ENCODE measurements around the gene BARHL1.

DNA sequence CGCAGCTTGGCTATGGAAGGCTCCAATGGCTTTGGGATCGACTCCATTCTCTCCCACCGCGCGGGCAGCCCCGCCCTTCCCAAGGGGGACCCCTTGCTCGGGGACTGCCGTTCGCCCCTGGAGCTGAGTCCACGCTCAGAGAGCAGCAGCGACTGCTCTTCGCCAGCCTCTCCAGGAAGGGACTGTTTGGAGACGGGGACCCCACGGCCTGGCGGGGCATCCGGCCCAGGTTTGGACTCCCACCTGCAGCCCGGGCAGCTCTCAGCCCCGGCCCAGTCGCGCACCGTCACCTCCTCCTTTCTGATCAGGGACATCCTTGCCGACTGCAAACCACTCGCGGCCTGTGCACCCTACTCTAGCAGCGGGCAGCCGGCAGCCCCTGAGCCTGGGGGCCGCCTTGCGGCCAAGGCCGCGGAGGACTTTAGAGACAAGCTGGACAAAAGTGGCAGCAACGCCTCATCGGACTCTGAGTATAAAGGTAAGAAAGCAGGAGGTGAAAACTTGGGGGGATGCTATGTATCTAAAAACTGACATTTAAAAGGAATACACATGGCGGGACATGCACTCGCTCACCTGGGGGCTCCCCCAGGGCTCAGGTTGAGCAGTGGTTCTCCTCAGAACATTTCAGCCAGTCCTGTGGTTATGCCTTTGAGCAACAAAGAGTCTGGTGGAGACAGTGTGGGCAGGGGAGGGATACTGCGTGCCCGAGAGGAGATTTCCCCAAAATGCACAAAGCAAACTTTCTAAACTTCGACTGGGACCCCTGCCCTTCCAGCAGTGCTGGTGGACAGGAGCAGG lies 579 bp downstream of the BARHL1 start:
- TF ChIP-seq, protein P1, sequence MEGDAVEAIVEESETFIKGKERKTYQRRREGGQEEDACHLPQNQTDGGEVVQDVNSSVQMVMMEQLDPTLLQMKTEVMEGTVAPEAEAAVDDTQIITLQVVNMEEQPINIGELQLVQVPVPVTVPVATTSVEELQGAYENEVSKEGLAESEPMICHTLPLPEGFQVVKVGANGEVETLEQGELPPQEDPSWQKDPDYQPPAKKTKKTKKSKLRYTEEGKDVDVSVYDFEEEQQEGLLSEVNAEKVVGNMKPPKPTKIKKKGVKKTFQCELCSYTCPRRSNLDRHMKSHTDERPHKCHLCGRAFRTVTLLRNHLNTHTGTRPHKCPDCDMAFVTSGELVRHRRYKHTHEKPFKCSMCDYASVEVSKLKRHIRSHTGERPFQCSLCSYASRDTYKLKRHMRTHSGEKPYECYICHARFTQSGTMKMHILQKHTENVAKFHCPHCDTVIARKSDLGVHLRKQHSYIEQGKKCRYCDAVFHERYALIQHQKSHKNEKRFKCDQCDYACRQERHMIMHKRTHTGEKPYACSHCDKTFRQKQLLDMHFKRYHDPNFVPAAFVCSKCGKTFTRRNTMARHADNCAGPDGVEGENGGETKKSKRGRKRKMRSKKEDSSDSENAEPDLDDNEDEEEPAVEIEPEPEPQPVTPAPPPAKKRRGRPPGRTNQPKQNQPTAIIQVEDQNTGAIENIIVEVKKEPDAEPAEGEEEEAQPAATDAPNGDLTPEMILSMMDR (IDR thresholded peaks at IDR 0.05), result no peak
- no peak for TF ChIP-seq EP300 (IDR thresholded peaks at IDR 0.05)
- no peak for TF ChIP-seq POLR2A (IDR thresholded peaks at IDR 0.05)
- no peak for TF ChIP-seq POLR2AphosphoS5 (IDR thresholded peaks at IDR 0.05)

Measured in stomach (tissue), 4 donors.